Left lobe of liver (tissue), 2 donors: ENCODE measurements around the gene PLD2. TPM values are rescaled to one million over a fixed set of nuclear protein-coding genes. Genes with fewer than 3 reads are reported as not detected.
A peak's percentile ranks its signal among the peaks of the same experiment; 100 is the strongest.

Experiments used
- ATAC-seq: fragments of 200-7000 bp; cut with Tn5 transposase; one replicate; pipeline ENCODE4 v1.9.1; 2020; ENCODE audit warnings: mild to moderate bottlenecking, moderate library complexity
- DNase-seq: peaks from one replicate; pipeline ENCODE4 v3.0.0-alpha.2; 2020; ENCODE audit warnings: low spot score
- total RNA-seq: library from RNA; stranded (reverse); gene quantifications from one replicate; pipeline ENCODE4 v1.2.1, GENCODE V29; 2021
- donor health status: DM: no; HTN: no; CAD: no; lungs with moderate emphysema.
- donor health status: DM: no; HTN: yes; CAD: no.

Gene PLD2, protein sequence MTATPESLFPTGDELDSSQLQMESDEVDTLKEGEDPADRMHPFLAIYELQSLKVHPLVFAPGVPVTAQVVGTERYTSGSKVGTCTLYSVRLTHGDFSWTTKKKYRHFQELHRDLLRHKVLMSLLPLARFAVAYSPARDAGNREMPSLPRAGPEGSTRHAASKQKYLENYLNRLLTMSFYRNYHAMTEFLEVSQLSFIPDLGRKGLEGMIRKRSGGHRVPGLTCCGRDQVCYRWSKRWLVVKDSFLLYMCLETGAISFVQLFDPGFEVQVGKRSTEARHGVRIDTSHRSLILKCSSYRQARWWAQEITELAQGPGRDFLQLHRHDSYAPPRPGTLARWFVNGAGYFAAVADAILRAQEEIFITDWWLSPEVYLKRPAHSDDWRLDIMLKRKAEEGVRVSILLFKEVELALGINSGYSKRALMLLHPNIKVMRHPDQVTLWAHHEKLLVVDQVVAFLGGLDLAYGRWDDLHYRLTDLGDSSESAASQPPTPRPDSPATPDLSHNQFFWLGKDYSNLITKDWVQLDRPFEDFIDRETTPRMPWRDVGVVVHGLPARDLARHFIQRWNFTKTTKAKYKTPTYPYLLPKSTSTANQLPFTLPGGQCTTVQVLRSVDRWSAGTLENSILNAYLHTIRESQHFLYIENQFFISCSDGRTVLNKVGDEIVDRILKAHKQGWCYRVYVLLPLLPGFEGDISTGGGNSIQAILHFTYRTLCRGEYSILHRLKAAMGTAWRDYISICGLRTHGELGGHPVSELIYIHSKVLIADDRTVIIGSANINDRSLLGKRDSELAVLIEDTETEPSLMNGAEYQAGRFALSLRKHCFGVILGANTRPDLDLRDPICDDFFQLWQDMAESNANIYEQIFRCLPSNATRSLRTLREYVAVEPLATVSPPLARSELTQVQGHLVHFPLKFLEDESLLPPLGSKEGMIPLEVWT
- 8.5 TPM for total RNA-seq

DNA sequence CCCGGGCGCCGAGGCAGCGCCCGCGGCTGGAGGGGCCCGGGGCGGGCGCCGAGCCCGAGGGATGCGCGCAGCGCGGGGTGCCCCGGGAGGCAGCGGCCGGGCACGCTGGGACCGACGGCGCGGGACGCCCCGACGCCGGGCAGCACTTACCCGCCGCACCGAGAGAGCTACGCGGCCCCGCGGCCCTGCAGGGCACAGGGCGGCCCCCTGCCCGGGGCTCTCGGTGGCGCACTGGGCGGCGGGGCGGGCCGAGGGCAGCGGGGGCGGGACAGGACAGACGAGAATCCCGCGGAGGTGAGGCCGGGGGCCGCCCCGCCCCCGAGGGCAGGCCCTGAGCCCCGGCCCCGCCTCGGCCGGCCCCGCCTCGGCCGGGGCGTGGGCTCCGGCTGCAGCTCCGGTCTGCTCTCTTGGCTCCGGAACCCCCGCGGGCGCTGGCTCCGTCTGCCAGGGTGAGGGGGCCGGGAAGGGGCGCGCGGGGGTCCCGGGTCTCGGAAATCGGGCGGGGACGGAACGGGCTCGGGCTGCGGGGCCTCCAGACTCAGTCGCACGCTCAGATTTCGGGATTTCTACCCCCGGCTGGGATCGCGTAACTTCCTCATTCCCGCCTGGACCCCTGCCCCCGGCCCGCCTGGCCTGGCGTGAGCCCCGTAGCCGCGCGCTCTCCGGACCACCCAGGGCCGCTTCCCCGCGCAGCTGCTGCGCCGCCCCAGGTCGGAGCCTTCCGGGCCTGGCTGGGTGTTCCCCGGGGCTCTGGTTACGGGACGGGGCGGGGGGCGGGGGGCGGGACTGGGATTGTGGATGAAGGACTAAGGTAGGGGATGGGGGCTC lies at the start of gene PLD2:
Gene PLD2, plus strand, starts transcription at position 376 of the 828 bp plus-strand sequence. CDS start 621 bp downstream, outside the sequence.
- DNase-seq (peak; percentile 92), ATAC-seq (peak; percentile 95)

DNA sequence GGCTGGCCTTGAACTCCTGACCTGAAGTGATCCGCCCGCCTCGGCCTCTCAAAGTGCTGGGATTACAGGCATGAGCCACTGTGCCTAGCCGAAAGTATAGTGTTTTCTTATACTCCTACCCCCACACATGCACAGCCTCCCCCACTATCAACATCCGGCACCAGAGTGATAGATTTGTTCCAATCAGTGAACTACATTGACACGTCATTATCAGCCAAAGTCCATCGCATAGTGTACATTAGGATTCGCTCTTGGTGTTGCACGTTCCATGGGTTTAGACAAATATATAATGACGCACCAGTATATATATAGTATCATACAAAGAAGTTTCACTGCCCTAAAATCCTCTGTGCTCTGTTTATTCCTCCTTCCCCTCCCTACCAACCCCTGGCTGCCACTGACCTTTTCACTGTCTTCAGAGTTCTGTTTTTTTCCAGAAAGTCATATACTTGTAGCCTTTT lies 47.1 kb upstream of the PLD2 start:
- DNase-seq, result no peak
- peak; percentile 89 for ATAC-seq

DNA sequence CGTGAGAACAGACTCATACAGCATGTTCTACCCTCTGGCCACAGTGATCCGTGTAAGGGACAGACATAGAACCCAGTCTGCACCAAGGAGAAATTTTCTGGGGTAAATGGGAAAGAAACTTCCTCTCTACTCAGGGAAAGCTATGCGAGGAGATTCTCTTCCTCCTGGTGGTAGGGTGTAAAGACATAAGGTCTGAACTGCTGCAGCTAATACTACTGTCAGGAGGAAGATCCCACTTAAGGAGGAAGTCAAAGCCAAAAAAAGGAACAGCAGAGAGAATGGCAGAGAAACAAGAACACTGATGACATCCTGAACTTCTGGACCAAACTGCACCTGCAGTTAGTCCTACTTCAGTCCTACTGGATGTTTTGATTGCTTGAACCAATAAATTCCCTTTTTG lies 42.4 kb upstream of the PLD2 start:
- peak; percentile 37 for ATAC-seq
- DNase-seq, result no peak

DNA sequence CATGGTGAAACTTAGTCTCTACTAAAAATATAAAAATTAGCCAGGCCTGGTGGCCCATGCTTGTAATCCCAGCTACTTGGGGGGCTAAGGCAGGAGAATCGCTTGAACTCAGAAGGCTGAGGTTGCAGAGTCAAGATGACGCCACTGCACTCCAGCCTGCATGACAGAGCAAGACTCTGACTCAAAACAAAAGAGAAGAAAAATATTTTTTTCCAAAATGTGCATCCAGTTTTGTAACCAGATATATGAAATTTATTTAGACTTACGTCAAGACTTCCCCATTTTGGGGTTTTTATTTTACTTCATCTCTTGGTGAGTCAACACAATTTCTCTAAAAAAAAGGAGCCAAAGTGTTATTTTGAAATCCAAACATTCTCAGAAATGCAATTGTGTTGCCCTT lies 40.8 kb upstream of the PLD2 start:
- ATAC-seq, result no peak

DNA sequence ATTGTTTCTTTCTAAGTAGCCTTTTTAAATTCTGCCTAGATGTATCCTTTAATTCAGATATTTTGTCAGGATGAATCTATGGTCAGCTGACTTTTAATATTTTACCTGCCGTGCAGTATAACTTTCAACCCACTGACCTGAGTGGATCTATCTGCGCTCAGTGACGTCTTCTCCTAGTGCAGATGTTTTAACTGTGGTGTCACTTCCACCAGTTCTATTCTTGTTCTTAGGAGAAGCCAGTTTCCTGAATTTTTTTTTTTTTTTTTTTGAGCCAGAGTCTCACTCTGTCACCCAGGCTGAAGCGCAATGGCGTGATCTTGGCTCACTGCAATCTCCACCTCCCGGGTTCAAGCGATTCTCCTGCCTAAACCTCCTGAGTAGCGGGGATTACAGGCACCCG lies 40.2 kb upstream of the PLD2 start:
- ATAC-seq, result no peak
- no peak for DNase-seq

More for the DNA sequence above, 40.8 kb upstream of the PLD2 start:
- DNase-seq, result no peak

- no peak for ATAC-seq
- DNase-seq, result no peak
Measured at GRCh38 chr17:4768298-4768697, 38.7 kb upstream of the PLD2 start.

DNA sequence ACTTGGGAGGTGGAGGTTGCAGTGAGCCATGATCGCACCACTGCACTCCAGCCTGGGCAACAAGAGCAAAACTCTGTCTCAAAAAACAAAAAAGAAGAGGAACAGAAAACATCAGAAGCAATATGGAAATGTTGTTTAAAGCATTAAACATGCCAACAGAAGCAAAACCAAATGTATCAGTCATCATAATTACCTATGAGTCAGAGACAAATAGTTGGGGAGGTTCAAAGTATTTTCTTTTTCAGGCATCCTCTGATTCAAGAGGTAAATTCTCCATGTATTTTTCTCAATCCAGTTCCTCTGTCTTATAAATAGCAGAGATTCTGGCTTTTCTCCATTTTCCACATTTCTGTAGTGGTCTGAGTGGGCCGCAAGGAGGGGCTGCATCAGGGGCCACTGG lies 37.3 kb upstream of the PLD2 start:
- ATAC-seq (no peak), DNase-seq (no peak)

GRCh38 chr17:4771519-4772234 lies 35.3 kb upstream of the PLD2 start, which contains the start of gene TM4SF5:
TSS of gene TM4SF5 (plus strand) at chr17:4771886. CDS start at chr17:4771923, 37 bp downstream.
- ATAC-seq, result peak; percentile 97

GRCh38 chr17:4772235-4772613 lies 34.7 kb upstream of the PLD2 start:
- ATAC-seq, result peak; percentile 51
- DNase-seq, result no peak

More at GRCh38 chr17:4771519-4772234, 35.3 kb upstream of the PLD2 start, which contains the start of gene TM4SF5:
- peak; percentile 87 for DNase-seq

GRCh38 chr17:4777969-4778760 lies 28.8 kb upstream of the PLD2 start:
- ATAC-seq (no peak), DNase-seq (no peak)

GRCh38 chr17:4780325-4780955 lies 26.5 kb upstream of the PLD2 start:
- DNase-seq (no peak), ATAC-seq (no peak)

- DNase-seq (no peak), ATAC-seq (no peak)
Measured at GRCh38 chr17:4782652-4783051, 24.3 kb upstream of the PLD2 start.

GRCh38 chr17:4785311-4786105 lies 21.4 kb upstream of the PLD2 start:
- ATAC-seq, result no peak
- no peak for DNase-seq

GRCh38 chr17:4786106-4786511 lies 20.8 kb upstream of the PLD2 start, which contains the start of gene VMO1:
TSS of gene VMO1 (minus strand) at chr17:4786364. CDS start at chr17:4786352, 12 bp downstream.
- ATAC-seq (no peak), DNase-seq (no peak)

GRCh38 chr17:4786516-4786915 lies 20.4 kb upstream of the PLD2 start:
- ATAC-seq (no peak), DNase-seq (no peak)

DNA sequence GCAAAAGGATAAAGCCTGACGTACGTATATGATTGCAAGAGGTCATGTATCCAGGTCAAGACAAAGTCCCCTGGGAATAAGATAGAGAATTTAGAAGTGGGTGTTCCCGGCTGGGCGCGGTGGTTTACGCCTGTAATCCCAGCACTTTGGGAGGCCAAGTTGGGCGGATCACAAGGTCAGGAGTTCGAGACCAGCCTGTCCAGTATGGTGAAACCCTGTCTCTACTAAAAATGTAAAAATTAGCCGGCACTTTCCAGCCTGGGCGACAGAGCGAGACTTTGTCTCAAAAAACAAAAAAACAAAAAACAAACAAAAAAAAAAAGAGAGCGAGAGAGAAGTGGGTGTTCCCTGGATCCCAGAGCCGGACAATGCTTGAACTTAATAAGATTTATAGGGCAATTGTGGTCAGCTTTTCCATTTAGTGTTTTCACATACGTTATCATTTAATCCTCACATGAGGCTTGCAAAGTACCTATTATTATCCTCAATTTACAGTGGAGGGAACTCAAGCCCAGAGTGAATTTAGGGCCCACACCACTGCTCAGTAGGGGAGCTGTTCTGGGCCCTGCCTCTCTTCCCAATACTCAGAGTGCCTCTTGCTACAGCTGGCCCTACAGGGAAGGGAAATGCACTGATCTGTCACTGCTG lies 18.7 kb upstream of the PLD2 start:
- ATAC-seq, result no peak
- no peak for DNase-seq
